Islet of Langerhans (tissue), 1 donor: Measurements from ENCODE around the gene PPP1R16B.

Experiments used
- FAIRE-seq: peaks from one replicate; lab custom pipeline; 2011; peaks lifted over from hg19 to GRCh38; lab: Jason Lieb, UNC

PPP1R16B gene

DNA sequence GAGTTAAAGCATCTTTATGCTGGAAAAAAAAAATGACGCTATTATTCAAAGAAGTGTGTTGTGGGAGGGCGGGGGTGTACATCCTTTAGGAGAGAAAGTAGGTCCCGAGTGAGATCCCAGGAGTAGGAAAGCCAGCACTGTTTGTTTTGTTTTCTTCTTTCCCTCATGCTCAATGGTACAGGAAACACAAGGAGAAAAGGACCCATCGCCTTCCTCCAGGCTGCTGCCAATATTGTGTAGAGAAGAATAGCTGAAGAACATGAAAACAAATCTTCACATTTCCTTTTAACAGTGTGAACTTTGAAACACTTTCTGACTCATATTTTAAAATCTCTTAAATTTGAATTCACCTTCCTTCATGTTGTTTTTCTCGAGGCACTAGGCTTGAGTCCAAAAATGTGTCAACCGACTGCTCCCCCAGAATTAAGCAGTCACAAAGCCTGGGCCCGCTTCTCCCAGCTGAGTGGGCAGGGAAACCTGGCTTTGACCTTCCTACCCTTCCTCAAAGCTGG is 22.3 kb downstream of the PPP1R16B start:
- FAIRE-seq, result no peak

DNA sequence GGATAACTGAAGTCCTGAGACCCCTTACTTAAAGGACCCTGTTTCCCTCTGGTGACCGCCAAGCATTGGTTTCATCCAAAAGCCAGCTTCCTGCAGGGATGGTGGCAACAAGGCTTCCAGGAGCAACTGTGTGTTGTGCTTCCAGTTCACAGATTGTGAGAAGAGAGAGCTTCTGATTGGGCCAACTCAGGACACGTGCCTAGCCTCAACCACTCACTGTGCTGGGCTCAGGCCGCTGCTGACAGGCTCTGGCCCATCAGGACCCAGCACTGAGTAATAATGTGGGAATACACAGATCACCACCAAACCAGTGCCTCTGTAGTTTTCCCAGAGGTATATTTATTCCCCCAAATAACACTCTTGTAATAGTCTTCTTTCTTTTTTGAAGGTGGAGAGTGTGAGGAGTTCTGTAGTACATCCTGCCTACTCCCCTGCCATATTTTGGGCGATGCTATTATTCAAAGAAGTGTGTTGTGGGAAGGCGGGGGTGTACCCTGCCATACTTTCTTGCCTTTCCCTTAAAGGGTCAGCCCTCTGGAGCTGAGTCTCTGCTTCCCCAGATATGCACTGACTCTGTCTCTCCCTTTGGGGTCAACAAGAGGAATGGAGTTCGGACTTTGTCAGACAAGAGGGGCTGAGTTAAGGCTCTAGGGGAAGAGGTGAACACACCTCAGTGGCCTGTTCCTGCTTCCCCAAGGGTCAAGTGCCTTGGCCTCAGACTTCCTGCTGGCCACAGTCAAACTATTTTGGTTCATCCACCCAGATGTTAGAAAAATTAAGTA is 23.2 kb downstream of the PPP1R16B start:
- no peak for FAIRE-seq

DNA sequence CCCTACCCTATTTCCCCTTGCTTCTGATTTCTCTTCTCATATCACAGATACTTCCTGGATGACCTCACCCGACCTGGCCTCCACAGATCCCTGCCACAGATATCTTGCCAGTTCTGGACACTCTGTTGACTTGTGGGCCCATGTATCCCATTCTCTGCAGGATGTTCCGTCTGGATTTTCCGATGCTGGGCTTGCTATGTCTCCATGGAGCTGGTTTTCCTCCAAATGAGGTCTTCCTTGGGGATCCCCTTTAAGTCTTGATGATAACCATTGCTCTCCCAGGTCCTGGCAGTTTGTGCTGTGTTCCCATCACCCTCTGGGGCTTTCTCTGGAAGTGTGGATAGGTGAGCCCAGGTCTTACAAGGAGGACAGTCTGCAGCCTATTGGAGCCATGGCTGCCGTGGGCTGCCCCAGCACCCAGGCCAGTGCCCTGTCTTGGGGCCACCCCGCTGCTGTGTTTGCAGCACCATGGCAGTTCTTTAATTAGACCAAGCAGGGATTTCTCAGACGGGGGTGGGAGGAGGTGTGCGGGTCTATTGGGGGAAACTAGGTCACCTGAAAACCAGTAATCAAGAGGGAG is 23.9 kb downstream of the PPP1R16B start:
- FAIRE-seq, result no peak

DNA sequence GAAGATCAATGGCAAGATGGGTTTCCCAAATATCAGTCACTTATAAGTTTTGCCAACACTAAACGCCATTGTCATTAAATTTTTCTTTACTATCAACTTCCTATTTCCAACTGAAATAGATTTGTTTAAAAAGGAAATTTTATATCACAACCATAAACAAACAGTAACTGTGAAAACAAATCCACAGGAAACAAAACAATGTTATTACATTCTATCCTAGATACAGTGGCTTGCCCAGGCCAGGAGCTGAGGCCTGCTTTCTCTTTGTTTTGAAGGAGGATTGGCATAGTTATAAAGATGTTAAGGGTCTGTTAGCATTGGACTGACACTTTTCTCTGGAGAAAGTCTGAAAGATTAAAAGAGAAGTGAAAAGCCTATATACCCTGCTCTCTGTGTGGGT is 24.9 kb downstream of the PPP1R16B start:
- no peak for FAIRE-seq

DNA sequence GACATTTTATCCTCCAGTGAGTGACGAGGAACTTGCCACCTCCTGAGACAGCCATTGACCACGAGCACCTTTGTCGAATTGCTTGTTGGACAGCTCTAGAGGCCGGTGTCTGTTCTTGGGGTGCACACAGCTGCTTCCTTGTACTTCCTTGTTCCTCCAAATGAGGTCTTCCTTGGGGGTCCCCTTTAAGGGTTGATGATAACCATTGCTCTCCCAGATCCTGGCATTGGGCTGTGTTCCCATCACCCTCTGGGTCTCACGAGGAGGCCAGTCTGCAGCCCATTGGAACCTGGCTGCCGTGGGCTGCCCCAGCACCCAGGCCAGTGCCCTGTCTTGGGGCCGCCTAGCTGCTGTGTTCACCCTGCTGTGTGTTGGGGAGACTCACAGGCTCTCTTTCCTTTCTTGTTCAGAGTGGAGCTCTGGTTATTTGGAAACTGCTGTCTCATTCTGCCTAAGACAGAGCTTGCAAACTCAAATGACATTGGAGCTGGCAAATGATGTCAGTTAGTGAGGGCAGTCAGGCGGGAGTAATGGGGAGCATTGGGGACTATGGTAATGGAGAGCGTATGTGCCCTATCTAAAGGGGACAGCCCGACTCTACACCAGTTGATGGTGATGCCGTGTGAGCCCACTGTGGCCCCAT is 25.7 kb downstream of the PPP1R16B start:
- no peak for FAIRE-seq

DNA sequence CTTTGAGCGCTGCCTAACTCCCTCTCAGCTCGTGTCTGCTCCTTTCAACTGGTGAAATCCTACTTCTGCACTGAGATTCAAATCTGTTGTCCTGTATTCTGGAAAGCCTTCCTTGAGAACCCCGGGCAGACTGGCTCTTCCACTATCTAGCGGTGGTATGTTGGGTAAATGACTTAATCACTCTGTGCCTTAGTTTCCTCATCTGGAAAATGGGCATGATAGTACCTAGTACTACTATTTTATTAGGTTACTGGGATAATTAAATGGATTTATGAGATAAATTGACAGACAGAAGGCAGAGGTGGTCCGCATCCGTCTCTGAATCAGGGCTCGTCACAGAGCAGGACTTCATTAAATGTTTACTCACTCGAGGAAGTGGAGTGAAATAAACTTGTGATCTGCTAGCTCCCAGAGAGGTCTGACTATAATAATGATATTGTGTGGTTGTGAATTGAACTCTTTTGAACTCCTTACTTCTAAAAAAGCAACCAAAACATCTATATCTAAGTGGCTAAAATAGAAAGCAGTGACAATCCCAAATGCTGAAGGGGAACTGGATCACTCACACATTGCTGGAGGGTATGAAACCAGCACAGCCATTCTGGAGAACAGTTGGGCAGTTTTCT is 26.6 kb downstream of the PPP1R16B start:
- no peak for FAIRE-seq

DNA sequence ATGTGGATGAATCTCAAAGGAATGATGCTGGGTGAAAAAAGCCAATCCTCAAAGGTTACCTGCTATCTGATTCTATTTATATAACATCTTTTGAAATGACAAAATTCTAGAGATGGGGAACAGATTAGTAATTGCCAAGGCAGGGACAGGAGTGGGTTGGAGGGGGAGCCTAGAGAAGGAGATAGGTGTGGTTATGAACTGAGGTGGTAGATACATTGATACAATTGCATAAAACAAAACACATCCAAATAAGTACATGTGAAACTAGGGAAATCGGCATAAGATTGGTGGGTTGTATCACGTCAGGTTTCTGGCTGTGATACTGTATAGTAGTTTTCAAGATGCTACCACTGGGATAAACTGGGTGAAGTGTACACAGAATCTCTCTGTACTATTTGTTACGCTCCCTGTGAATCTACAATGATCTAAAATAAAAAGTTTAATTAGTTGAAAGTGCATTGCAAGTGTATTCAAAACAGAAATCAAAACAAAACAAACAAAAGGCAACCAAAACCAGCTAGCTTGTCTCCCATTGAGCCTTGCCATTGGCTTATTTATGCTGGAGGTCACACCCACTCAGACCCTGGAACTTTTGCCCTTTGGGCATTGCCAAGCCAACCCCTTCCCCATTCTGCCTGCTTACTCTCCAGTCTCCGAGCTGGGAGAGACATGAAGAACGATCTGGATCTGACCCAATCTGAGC is 27.8 kb downstream of the PPP1R16B start:
- no peak for FAIRE-seq

DNA sequence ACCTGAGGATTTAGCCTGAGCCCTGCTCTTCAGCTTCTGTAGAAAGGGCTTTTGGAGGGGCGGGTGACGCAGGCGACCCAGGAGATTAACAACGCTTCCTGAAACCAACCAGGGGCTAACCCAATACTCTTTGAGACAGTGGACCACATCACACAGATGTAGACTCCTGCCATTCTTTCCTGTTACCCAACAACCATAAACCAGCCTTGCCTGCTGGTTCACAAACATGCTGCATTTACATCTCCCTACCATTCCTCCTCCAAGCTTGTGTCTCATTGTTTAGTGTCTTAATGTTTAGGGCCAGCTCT is 28.3 kb downstream of the PPP1R16B start:
- FAIRE-seq, result no peak

DNA sequence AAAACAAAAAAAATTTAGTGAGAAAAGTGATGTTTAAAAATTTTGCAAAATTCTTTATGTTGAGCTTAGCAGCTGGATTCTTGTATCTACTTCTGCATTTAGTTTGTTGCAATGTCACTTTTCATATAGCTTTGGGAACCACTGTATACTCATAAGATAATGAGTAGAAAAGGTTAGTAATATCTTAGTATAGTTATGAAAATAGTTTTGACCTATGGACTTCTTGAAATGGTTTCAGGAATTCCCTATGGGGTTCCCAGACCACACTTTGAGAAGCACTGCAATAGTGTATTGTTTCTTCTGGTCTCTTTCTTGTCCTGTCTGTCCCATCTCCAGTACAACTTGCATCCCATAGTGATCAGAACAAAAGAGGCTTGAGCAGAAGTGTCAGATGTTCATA is 29.4 kb downstream of the PPP1R16B start:
- no peak for FAIRE-seq

DNA sequence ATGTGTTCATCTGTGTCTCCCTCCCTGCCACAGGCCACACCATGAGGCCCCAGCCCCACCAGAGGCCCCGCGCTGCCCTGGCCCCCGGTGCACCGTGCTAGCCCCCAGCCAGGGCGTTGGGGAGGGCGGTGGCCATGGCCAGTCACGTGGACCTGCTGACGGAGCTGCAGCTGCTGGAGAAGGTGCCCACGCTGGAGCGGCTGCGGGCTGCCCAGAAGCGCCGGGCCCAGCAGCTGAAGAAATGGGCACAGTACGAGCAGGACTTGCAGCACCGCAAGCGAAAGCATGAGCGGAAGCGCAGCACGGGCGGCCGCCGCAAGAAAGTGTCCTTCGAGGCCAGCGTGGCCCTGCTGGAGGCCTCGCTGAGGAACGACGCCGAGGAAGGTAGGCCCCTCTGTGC is 30.3 kb downstream of the PPP1R16B start:
- FAIRE-seq, result no peak

DNA sequence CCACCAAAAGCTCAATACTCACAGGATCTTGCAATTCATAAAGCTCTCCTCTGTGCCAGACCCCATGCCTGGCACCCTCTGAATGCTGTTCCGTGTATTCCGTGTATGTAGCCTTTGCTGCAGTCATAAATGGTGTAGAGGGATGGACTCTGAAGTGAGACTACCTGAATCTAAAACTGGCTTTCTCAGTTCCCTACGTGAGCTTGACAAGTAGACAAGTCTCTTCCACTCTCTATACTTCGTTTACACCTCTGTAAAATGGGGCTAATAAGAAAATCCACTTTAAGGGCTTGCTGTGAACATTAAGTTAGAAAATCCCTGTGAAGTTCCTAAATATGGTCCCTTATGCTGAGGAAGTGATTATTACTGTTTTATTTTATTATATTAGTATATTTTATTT is 31.5 kb downstream of the PPP1R16B start:
- FAIRE-seq, result no peak

DNA sequence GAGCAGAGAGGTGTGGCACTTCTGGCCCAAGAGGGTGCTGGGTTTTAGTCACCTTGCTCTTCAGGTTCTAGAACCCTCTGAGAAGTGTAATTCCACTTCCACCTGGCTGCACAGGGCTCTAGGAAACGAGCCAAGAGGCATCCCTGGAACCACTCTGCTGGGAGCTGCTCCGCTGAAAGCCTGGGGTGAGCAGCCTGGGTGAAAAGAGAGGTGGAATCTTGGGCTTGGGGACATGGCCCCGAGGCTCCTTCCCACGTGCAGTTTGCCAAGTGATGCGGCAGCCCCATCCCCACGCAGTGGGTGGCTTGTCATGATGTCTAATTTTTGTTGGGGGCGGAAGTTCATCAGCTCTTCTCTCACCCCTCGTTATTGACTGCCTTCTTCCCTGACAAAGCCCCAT is 32.8 kb downstream of the PPP1R16B start:
- no peak for FAIRE-seq

DNA sequence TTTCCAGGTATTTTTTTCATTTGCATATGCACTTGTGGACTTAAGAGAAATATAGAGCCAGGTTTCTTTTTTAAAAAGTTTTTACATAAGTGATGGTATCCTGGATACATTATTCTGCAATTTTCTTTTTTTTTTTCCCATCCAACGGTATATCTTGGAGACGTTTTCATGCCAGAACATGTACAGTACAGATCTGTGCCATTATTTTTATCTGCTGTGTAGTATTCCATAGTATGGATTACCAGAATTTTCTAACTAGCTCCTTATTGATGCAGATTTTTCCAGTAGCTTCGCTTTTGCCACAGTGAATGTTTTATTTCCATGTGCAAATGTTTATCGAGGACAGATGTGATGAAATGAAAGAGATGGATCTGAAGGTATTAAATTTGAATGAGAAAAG is 34.1 kb downstream of the PPP1R16B start:
- no peak for FAIRE-seq

DNA sequence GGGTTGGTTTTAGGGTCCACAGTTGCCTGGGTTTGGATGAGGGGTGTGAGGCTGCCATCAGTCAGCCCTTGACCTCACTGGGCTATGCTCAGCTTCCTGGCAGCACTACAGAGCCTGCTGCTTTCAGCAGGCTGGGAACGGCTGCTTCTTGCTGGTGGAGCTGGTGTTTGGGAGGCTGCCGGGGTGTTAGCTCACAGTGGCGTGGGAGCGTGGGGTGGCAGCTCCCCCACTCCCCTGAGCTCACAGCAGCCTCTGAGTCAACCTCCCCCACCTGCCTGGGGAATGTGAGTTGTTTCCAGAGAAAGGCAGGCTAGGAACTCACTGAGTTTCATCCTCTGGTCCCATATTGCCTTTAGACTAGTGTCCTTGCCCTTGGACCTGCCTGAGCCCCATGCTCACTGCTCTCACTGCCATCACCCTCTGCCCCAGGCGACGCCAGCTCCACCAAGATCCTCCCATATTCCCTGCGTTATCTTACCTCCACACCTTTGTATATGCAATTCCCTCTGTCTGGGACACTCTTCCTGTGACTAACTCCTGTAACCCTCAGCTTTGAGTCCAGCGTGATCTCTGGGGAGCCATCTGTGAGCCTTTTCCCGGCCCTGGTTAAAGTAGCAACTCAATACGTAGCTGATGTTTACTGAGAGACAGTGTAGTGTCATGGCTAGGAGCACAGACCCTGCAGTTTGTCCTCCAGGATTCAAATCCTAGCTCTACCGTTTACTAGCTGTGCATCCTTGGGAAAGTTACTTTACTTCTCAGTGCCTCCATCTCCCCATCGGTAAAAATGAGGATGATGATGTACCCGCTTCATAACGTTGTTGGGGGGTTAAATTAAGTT is 34.8 kb downstream of the PPP1R16B start:
- no peak for FAIRE-seq

DNA sequence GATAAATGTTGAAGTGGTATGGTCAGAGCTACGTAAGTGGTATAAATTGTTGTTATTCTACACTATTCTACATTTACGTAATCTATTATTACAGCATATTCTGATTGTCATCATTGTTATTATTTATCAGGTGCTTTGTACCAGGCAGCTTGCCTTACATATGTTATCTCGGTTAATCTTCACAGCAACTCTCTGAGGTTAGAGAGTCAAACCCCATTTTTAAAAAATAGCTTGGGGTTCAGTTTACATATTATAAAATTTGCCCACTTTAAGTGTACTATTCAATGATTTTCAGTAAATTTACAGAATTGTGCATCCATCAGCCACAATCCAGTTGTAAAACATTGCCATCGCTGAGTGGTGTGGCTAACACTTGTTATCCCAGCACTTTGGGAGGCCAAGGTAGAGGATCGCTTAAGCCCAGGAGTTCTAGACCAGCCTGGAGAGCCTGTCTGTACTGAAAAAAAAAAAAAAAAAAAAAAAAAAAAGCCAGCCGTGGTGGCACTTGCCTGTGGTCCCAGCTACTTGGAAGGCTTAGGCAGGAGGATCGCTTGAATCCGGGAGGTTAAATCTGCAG is 35.5 kb downstream of the PPP1R16B start:
- FAIRE-seq, result no peak

DNA sequence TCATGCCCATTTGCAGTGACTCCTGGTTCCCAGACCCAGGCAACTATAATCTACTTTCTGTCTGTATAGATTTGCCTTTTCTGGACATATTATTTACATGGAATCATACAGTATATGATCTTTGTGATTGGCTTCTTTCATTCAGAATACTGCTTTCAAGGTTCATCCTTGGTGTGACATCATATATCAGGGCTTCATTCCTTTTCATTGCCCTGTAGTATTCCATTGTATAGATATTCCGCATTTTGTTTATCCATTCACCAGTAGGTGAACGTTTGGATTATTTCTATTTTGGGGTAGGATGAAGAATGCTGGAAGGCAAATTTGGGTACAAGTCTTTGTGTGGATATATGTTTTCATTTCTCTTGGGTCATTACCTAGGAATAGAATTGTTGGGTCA is 36.1 kb downstream of the PPP1R16B start:
- no peak for FAIRE-seq

DNA sequence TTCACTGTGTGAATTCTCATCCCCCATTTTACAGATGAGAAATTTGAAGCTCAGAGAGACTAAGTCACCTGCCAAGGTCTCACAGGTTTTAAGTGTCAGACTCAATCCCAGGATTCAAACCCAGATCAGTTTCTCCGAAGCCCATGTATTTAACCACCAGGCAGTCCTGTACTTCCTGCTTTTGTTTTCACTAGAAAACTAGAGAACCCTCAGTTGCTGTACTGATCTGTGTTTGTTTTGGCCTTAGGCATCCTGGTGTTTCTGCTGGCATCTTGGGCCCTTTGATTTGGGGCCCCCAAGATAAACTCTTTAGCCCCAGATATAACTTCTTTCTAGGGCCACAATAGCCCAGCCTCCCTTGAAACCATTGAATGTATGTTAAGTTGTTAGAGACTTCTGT is 36.5 kb downstream of the PPP1R16B start:
- FAIRE-seq, result no peak

DNA sequence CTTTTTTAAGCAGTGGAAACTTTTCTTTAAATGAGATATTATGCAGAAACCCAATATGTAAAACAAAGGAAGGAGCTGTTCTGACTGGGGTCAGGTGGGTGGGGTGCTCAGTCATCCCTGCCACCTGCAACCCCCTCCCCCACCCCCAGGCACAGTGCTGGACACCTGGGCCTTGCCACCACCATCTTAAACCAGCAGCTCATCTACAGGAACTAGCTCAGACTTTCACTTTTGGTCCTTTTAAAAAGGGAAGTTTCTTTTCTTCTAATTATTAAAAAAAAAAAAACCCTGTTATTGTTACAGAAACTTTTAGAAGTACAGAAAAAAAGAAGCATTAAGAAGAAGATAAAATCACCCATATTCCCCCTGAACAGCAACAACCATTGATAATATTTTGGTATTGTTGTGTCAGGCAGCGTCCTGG is 37.1 kb downstream of the PPP1R16B start:
- FAIRE-seq, result no peak

DNA sequence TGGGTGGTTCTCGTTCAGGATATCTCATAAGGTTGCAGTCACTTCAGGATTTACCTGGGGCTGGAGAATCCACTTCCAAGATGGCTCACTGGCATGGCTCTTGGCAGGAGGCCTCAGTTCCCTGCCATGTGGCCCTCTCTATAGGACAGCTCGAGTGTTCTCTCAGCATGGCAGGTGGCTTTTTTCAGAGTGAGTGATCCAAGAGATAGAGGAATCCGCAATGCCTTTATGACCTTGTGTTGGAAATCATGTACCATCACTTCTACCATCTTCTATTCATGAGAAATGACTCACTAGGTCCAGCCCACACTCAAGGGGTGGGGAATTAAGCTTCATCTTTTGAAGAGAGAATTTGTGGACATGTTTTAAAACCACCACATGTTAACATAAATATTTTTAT is 37.8 kb downstream of the PPP1R16B start:
- FAIRE-seq, result no peak

DNA sequence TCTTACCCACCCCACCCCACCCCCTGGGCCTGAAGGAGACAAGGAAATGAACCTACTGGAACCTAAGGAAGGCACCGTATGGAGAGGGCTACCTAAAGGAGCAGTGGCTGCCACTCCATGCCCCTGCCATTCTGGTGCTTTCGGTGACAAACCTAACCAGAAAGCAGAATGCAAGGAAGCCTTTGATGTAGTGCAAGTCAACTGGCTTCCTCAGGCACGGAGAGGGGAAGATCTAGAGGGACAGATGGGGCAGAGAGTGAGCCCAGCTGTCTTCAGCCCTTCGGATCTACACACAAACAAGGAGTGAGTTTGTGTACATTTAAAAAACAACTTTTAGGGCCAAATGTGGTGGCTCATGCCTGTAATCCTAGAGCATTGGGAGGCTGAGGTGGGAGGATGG is 39.5 kb downstream of the PPP1R16B start:
- FAIRE-seq, result no peak

DNA sequence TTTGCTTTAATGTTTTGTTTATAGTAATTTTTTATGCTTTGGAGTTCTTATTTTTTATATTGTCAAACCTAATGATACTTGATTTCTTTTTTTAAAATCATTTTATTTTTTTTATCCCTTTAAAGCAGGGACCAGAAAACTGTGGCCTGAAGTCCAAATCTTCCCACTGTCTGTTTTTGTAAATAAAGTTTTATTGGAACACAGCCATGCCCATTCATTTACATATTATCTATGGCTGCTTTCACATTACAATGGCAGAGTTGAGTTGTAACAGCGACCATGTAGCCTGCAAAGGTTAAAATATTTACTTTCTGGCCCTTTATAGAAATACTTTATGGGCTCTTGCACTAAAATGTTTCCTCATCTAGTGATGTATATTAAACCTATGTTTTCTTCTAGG is 42.3 kb downstream of the PPP1R16B start:
- no peak for FAIRE-seq
